Stimulated activated naive CD4-positive, alpha-beta T cell treated with Interleukin-2 at 50 U/mL for 16 hours (primary cell): ENCODE data around the gene ANO9.
A peak's percentile ranks its signal among the peaks of the same experiment; 100 is the strongest.
"Not testable (repeated sequence)": the region's sequence is repeated elsewhere in the genome, so short reads cannot be mapped to it uniquely, and the experiment has no call there.

ENCODE experiments used
- DNase-seq: peaks from one replicate; lab custom pipeline; 2025; lab: John Stamatoyannopoulos, UW

ANO9 gene

GRCh38 chr11:433641-434040 is 8.2 kb downstream of the ANO9 start:
- DNase-seq = no peak

GRCh38 chr11:433111-433510 is 8.7 kb downstream of the ANO9 start:
- no peak for DNase-seq

- no peak for DNase-seq
Measured at GRCh38 chr11:432501-433100, 9.2 kb downstream of the ANO9 start.

DNA sequence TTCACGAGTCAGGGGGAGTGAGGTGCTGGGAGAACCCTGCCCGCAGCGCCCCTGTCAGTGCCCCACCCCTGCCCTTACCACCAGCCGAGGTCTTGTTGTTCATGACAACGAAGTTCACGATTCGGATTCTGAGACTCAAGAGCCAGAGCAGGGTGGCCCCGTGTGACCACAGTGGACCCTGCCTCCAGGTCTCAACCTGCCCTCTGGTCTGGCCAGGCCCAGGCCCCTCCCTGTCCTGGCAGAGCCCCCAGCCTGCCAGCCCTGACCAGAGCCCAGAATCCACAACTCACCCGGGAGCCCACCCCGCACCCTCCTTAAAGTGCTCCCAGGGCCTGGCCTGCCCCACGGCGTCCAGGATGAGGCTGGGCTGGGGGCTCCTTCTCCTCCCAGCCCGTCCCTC is 9.9 kb downstream of the ANO9 start:
- DNase-seq = no peak

GRCh38 chr11:429931-430456 is 11.8 kb downstream of the ANO9 start:
- DNase-seq = no peak

DNA sequence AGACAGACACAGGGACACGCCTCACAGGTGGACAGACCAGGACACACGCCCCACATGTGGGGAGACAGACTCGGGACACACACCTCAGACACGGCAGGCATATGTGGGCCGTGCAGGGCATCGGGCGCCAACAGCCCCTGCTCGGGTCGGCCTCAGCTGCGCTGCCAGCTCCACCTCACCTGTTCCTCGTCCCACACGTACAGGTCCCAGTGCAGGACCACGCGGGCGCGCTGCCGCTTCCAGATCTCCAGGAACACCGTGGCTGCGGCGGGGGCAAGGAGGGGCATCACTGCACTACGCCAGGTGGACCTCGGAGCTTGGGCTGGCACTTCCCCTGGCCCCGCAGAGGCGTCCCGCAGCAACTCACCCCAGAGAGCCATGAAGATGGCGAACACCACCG is 12.4 kb downstream of the ANO9 start:
- no peak for DNase-seq

- no peak for DNase-seq
Measured at GRCh38 chr11:428295-428694, 13.5 kb downstream of the ANO9 start.

DNA sequence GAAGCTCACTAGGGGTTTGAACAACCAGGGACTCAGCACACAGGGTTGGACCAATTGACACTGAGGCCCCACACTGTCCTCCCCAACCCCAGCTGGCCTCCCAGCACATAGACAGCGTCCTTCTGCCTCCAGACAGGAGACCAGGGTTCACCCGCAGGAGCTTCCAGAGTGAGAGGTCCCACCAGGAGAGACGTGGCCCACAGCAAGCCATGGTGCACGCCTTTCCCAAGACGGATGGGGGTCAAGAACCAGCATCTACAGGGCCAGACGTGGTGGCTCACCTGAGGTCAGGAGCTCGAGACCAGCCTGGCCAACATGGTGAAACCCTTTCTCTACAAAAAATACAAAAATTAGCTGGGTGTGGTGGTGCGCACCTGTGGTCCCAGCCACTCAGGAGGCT is 15.0 kb downstream of the ANO9 start:
- DNase-seq = no peak

DNA sequence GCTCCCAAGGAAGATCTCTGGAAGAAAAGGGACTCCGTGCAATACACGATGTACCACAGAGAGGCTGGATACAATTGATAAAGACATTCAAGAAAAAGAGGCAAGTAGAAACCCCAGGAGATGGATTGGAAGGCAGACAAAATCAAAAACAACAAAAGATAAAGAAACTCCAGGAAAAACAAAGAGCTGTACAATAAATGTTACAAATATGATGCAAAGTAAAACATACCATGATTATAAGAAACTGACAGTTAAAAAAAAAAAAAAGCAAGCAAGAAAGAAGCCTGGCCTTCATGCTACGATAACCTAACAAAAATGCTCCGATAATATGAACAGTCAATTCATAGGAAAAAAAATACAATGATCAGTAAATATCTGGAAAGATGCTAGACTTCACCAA is 16.5 kb downstream of the ANO9 start:
- no peak for DNase-seq

- DNase-seq = not testable (repeated sequence)
Measured at GRCh38 chr11:424766-425165, 17.0 kb downstream of the ANO9 start.

- DNase-seq = no peak
Measured at GRCh38 chr11:424232-424631, 17.6 kb downstream of the ANO9 start.

DNA sequence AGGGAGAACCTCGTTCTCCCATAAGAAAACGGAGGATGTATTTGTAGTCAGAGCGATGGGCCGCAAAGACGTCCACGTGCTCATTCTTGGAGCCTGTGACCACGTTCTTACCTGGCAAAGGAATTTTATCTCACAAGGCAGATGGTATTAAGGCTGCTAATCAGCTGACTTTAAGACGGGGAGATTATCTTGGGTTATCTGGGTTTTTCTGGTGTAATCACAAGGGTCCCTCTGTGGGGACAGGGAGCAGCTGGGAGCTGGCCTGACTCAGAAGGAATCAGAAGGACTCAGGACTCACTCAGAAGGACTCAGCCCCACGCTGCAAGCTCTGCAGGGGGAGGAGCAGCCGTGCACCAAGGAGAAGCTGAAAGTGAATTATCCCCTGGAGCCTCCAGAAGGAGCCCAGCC is 19.6 kb downstream of the ANO9 start:
- DNase-seq = no peak

DNA sequence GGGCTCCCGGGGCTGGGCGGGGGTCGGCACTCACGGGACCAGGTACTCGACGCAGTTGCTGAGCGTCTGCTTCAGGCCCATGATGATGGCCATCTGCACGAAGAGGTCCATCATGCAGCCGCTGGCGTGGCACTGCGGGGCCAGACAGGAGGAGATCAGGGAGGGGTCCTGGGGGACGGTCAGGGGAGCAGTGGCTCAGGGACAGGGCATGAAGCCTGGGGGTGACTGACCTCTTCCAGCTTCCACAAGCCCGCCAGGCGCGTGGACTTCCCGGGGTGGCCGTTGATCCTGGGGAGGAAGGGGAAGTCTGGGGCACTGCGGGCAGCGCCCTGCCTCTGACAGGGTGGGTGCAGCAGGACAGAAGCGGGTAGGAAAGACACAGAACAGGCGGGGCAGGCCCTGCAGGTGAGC is 20.9 kb downstream of the ANO9 start:
- DNase-seq = no peak

DNA sequence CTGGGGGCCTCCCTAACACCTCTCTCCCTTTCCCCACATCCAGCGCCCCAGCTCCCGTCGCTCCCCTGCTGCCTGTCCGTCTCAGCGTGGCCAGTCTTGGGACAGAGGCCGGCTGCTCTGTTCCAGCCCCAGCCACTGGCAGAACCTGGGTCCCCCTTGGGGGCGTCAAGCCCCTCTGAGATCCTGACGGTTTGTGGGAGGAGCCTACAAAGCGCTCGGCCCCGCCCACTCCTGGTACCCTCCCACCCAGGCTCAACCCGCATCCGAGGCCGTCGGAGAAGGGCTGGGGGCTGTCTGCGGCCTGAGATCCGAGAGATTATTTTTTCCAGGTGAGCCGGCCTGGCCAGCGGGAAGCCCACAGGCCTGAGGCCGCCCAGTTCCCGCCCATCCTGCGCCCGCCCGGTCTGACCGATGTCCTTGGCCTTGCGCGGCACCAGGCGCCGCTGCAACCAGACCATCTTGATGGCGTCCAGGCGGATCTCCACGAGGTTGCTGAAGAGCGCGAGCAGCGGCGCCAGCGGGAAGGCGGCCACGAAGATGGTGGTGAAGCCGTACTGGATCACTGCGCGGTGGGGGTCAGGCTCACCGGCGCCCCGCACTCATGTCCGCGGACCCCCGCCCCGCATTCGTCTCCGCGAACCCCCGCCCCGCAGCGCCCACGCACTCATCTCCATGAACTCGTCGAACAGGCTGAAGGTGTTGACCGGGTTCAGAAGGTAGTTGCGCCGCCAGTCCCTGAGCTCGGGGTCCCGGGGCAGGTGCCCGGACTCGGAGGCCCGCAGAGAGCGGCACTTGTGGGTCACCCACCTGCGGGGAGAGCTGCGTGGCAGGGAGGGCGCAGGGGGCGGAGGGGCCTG is 21.5 kb downstream of the ANO9 start:
- no peak for DNase-seq

DNA sequence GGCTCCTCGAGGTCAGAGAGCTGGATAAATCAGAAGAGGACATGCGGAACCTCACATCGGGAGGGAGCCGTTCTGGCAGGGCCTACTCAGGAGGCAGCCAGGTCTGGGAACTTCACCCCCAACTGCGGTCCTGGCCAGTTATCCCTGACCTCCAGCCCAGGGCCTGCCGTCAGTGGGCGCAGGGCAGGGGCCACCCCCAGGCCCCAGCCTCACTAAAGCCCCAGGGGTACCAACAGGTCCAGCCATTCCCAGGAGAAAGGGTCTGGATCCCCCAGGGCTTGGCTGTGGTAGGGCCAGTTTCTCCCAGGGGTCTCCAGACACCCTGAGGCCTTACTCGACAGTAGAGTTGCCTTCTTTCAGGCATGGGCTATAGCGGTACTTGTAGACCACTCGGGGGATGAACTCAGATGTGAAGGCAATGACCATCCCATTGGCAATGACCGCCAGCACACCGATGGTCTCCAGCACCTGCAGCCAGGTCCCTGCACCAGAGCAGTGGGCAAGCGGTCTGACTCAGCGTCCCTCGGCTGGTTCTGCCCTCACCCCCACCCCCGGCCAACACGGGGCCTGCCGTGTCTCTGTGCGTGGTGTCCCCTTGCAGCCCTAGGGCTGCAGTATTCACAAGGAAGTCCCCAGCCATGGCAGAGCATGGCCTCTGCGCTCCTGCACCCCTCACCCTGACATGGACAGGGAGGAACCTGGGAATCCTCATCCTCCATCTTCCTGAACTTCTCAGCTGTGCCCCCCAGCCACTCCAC is 22.4 kb downstream of the ANO9 start:
- no peak for DNase-seq

GRCh38 chr11:418343-419247 is 23.2 kb downstream of the ANO9 start:
- no peak for DNase-seq

- DNase-seq = no peak
Measured at GRCh38 chr11:417652-418342, 24.0 kb downstream of the ANO9 start.

DNA sequence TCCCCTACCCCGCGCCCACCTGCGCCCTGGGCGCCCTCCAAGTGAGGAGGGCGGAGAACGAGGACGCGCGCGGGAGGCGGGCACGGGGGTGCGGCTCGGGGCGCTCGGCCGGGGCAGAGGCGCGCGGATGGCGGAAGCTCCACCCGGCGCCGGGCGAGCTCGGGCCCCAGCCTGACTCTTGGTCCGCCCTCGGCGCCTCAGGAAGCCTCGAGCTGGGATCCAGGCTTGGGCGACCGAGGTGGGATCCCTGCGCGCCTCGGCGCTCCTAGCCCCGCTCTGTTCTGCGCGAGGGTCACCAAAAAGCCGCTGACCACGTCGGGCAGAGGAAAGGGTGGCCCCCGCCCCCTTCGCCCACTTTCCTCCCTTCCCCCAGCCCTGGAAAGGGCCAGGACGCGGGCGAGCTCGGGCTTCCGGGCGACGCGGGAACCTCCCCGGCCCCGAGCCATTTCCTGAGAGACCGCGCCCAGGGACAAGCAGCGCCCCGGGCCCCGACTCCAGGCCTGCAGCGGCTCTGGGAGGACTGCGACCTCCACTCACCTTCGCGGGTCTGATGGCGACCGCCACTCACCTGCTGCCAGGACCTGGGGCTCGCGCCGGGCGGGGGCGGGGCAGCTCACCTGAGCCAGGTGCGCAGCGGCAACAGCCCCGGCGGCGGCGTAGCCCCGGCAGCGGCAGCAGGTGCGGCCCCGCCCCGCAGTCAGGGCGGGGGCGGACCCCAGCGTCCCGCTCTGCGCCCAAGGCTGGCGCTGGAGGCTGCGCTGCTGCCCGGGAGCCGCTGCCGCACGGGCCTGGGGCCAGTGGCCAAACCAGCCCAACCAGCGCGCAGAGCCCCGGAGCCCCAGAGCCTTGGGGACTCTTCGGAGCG is 24.8 kb downstream of the ANO9 start:
- peak; percentile 45 for DNase-seq

DNA sequence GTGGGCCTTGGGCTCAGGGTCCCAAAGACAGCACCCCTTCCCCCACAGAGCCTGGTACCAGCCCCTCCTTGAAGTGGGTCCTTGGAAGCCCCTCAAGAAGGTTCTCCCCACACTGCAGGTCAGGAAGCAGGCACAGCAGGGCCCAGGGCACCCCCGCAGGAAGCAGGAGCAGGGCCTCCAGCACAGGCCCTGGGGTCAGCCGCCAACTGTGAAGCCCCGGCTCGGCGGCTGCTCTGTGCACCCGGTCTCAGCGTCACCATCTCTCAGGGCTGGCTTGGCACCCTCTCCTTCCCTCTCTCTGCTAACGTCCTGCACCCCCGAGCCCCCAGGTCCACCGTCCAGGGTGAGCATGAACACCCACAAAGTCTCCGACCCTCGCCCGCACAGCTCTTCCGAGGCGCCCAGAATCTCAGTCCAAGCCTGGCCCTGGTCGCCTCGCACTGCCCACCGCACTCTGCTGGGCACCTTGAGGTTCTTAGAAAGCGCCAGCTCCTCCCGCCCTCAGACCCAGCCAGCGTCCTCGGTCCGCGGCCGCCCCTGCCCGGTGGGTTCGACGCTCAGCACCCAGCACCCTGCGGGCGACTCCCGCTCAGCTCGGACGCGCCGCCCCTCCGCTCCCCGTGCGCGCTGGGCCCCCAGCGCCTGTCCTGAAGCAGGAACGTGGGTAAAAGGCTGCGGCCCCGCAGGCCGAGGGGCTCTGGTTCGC is 25.6 kb downstream of the ANO9 start:
- DNase-seq = peak; percentile 45
